HG02943 (cell line): ENCODE measurements around the gene SYNM.
"Not testable (repeated sequence)": the region's sequence is repeated elsewhere in the genome, so short reads cannot be mapped to it uniquely, and the experiment has no call there.

Experiments used
- ATAC-seq: cut with Tn5 transposase; IDR thresholded peaks from one replicate; pipeline ENCODE4 v1.9.1; 2021; ENCODE audit warnings: mild to moderate bottlenecking, low read depth, moderate library complexity; ENCODE audit not compliant: unreplicated experiment

SYNM gene, protein sequence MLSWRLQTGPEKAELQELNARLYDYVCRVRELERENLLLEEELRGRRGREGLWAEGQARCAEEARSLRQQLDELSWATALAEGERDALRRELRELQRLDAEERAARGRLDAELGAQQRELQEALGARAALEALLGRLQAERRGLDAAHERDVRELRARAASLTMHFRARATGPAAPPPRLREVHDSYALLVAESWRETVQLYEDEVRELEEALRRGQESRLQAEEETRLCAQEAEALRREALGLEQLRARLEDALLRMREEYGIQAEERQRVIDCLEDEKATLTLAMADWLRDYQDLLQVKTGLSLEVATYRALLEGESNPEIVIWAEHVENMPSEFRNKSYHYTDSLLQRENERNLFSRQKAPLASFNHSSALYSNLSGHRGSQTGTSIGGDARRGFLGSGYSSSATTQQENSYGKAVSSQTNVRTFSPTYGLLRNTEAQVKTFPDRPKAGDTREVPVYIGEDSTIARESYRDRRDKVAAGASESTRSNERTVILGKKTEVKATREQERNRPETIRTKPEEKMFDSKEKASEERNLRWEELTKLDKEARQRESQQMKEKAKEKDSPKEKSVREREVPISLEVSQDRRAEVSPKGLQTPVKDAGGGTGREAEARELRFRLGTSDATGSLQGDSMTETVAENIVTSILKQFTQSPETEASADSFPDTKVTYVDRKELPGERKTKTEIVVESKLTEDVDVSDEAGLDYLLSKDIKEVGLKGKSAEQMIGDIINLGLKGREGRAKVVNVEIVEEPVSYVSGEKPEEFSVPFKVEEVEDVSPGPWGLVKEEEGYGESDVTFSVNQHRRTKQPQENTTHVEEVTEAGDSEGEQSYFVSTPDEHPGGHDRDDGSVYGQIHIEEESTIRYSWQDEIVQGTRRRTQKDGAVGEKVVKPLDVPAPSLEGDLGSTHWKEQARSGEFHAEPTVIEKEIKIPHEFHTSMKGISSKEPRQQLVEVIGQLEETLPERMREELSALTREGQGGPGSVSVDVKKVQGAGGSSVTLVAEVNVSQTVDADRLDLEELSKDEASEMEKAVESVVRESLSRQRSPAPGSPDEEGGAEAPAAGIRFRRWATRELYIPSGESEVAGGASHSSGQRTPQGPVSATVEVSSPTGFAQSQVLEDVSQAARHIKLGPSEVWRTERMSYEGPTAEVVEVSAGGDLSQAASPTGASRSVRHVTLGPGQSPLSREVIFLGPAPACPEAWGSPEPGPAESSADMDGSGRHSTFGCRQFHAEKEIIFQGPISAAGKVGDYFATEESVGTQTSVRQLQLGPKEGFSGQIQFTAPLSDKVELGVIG (N-terminal part only)

DNA sequence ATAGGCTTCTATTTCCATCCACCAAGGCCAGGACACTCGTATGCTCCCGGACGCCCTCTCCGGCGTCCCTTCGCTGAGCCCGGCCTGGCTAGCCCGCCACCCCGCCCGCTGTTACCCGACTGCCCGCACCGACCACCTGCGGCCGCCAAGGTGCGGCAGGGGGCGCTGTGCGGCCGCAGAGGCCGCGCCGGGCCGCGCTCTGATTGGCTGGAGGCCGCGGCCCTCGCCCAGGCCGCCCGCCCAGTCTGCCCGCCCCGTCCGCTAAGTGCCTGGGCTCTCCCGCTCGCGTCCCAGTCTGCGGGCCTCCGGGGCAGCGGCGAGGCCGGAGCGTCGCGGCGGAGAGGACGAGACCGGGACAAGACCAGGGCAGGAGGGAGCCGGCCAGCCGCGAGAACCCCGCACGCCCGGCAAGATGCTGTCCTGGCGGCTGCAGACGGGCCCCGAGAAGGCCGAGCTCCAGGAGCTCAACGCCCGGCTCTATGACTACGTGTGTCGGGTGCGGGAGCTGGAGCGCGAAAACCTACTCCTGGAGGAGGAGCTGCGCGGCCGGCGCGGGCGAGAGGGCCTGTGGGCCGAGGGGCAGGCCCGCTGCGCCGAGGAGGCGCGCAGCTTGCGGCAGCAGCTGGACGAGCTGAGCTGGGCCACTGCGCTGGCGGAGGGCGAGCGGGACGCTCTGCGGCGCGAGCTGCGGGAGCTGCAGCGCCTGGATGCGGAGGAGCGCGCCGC, at the start of gene SYNM:
SYNM (plus strand) TSS at position 293 of the 726 bp plus-strand sequence; CDS start at position 413, 120 bp downstream.
- ATAC-seq: peak; percentile 77

DNA sequence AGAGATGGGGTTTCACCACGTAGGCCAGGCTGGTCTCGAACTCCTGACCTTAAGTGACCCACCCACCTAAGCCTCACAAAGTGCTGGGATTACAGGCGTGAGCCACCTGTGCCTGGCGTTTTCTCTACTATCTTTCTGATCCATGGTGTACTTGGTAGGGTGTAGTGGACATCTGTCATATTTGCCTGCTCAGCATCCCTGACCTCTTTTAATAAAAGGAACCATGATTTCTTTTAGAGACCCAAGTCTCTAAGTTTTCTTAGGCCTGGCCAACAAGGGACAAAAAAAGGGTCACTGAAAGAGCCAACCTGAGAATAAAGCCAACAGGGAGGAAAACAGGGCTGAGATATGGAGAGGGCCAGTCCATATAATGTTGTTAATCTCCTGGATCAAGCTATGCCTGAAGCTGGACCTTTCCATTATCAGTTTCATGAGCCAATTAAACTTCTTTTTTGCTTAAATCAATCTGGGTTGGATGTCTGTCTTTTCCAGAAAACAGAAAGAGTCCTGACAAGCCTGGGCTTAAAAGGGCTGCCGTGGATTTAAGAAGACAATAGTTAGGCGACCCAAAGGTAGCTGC, 49.2 kb upstream of the SYNM start:
- no peak for ATAC-seq

- no peak for ATAC-seq
Observed at GRCh38 chr15:99057020-99057419, 47.9 kb upstream of the SYNM start.

DNA sequence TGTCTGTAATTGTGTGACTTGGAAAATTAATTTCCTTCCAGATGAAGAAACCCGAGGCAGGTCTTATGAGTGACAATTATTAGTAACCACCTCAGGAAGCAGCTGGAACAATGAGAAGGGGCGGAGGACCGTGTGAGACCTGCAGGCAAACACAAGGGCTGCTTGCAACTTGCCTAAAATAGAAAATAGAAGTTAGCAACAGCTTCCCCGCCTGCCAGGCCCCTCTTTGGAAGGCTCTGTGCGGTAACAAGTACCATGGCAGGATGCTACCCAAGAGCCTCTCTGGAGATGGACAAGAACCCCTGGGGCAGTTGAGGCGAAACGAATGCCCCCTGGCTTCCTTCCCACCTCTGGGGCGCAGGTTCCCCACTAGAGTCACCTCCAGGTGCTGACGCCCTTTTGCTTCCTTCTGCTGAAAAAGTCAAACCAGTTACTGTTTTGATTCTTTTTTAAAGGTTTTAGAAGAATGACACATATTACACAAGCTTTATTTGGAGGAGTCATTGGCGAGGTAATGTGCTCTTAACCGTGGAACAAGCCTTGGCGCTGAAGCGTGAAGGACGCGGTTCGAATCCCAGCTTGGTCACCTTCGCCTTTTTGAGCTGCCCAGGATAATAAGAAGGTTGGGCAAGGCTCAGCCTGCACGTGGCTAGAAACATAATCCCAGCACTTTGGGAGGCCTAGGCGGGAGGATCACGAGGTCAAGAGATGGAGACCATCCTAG, 47.0 kb upstream of the SYNM start:
- no peak for ATAC-seq

DNA sequence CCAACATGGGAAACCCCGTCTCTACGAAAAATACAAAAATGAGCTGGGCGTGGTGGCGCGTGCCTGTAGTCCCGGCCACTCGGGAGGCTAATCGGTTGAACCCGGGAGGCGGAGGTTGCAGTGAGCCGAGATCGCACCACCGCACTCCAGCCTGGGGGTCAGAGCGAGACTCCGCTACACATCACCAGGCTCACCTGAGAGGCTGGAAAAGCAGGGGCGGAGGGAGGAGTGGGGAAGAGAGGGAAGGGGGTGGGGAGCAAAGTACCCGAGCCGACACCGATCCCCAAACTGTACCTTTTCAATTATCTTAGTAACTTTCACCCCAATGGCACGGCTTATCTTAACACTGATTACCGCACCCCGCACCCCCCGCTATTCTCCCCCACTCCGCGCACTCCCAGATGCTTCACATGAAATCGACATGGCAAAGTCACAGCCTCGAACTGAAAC, 46.4 kb upstream of the SYNM start:
- no peak for ATAC-seq

DNA sequence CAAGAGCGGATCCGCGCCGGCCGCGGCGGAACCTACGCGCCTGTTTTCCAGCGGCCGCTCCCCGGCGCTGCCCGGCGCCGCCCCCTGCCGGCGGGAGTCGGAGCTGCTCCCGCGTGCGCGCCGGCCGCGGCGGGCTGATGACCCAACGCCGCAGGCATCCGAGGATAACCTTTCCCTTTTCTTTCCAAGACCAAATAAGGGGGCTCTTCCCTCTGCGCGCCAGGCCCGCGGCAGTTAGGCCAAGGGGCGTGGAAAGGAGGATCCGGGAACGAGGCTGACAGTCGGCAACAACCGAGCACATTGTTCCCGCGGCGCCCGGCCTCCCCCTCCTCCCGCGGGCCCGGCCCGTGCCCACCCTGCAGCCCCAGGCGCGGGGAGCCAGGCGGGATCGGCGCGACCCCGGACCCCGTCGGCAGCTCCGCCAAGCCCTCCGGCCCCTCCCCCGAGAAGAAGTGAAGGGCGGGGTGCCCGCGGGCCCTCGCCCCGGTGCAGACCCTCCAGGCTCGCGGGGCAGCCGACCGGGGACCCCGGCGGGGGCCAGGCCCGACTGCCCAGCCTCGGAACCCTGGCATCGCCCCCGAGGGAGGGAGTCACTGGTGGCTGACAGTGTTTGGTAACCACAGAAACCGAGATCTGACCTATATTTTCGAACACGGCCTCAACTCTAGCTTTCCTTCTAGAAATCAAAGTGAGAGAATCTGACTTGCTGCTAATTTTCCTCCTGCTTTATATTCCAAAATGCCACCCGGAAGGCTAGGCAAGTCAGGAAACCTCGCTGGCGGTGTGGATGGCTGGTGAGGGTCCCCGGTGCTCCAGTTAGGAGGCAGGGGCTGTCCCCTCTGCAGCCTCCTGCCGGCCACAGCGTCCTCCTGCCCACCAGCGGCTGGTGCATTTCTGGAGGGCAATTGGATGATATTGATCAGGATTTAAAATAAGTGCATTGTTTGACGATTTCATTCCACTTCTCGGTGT, 45.6 kb upstream of the SYNM start:
- peak; percentile 64 for ATAC-seq

DNA sequence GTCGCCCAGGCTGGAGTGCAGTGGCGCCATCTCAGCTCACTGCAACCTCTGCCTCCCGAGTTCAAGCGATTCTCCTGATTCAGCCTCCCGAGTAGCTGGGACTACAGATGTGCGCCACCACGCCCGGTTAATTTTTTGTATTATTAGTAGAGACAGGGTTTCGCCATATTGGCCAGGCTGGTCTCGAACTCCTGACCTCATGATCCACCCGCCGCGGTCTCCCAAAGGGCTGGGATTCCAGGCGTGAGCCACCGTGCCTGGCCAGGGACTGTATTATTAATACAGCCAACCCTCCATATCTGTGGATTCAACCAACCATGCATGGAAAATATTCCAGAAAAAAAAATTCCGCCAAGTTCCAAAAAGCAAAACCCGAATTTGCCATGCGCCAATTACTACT, 44.7 kb upstream of the SYNM start:
- not testable (repeated sequence) for ATAC-seq

- ATAC-seq: no peak
Observed at GRCh38 chr15:99062226-99062625, 42.7 kb upstream of the SYNM start.

- no peak for ATAC-seq
Observed at GRCh38 chr15:99068186-99068585, 36.7 kb upstream of the SYNM start.

GRCh38 chr15:99070208-99070607, 34.7 kb upstream of the SYNM start:
- ATAC-seq: no peak

GRCh38 chr15:99071091-99071680, 33.7 kb upstream of the SYNM start:
- ATAC-seq: no peak

DNA sequence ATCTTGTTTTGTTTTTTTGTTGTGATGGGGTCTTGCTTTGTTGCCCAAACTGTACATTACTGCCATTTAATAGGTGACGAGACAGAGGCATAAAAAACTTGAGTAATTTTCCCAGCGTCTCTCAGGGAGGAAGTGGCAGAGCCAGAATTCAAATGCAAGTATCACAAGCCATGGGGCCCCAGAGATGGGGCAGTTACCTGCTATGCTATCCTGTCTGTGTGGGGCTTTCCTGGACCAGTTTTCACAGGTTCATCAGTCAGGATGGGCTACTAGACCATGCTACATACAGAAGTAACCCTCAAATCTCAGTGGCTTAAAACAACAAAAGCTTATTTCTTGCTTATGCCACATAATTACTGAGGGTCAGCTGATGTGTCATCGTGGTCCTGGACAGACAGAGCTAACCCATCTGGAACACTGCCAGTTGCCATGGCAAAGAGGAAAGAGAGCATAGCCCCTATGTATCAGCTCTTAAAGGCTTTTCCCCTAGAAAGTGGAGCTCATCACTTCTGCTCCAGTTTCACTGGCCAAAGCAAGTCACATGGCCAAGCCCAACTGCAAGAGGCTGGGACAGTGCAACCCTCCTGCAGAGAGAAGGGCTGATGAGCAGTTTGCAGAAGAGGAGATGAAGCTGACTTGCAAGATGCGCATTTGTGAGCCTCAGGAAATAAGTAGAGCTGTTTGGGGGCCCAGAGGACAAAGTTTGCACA, 31.7 kb upstream of the SYNM start:
- no peak for ATAC-seq

DNA sequence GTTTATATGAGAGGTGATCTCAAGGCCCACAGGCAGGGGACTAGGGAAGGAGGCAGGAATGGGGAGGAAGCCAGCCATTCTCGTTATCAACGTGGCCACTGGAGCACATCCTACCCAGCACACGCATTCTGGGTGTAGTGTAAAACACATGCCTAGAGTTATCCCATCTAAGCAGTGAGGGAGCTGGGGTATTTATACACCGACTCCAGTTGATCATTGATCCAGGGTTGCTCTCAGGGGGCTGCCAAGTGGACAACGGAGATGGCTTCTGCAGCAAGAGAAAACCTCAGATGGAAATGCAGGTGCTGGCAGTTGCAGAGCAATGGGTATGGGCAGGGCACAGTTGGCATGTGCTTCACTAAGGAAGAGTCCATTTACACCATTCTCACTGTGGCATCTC, 30.4 kb upstream of the SYNM start:
- ATAC-seq: no peak

DNA sequence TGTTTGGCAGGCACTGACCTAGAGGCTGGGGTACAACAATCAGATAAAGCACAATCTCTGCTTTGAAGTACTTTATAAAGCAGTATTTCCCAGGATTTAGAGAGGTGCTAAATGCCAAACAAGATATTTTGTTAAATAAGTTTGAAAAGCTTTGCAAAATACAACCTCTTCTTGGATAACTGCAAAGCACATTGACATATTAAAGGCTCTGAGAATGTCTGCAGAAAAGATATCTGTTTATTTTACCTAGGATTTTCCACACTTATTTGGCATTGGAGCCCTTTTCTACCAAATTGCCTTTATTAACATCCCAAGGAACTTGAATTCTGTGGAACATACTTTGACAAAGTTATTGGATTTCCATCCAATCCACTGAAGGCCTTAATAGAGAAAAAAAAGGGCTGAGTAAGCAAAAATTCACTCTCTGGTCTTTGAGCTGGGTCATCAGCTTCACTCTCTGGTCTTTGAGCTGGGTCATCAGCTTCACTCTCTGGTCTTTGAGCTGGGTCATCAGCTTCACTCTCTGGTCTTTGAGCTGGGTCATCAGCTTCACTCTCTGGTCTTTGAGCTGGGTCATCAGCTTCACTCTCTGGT, 29.7 kb upstream of the SYNM start:
- ATAC-seq: not testable (repeated sequence)

GRCh38 chr15:99076109-99076508, 28.8 kb upstream of the SYNM start:
- ATAC-seq: peak; percentile 17

GRCh38 chr15:99076555-99077308, 28.1 kb upstream of the SYNM start:
- ATAC-seq: peak; percentile 90
